ENCODE measurements around the gene ABCG4. TPM values are rescaled to one million over a fixed set of nuclear protein-coding genes. Genes with fewer than 3 reads are reported as not detected.
"Not testable (repeated sequence)": the region's sequence is repeated elsewhere in the genome, so short reads cannot be mapped to it uniquely, and the experiment has no call there.

ABCG4 gene
- total RNA-seq, 1 donor from 2014 or later, result 0.15 TPM

GRCh38 chr11:119193626-119194025 is 44.8 kb downstream of the ABCG4 start:
- H3K36me3 ChIP-seq, result no peaks in the 10 kb centered on the region
- no peak for ATAC-seq
- intact Hi-C loops (cut with DNase I), result no loop called here
- H3K4me3 ChIP-seq, result no peak overlapping the region
- H3K4me1 ChIP-seq, result peaks cover 16% of the 10 kb centered on the region
- peak; percentile 34 for DNase-seq
- no peaks in the 10 kb centered on the region for H3K9me3 ChIP-seq
- H3K27me3 ChIP-seq (ENCODE audit: low read depth), result no peaks in the 10 kb centered on the region
- no peak overlapping the region for H3K27ac ChIP-seq
- no peak for TF ChIP-seq CTCF (IDR thresholded peaks at IDR 0.05)

- no peak overlapping the region for H3K4me3 ChIP-seq
- no peaks in the 10 kb centered on the region for H3K9me3 ChIP-seq
- peaks cover 16% of the 10 kb centered on the region for H3K4me1 ChIP-seq
- H3K27ac ChIP-seq, result no peak overlapping the region
- no peak for ATAC-seq
- no peaks in the 10 kb centered on the region for H3K27me3 ChIP-seq (ENCODE audit: low read depth)
- intact Hi-C loops (cut with DNase I), result no loop called here
- TF ChIP-seq CTCF (IDR thresholded peaks at IDR 0.05), result no peak
- DNase-seq, result peak; percentile 29
- H3K36me3 ChIP-seq, result no peaks in the 10 kb centered on the region
Observed at GRCh38 chr11:119194811-119195440, 46.1 kb downstream of the ABCG4 start.

- H3K9me3 ChIP-seq, result no peaks in the 10 kb centered on the region
- H3K27ac ChIP-seq, result peak overlapping the region; percentile 39
- H3K4me1 ChIP-seq, result peaks cover 16% of the 10 kb centered on the region
- no peaks in the 10 kb centered on the region for H3K36me3 ChIP-seq
- no peak for TF ChIP-seq CTCF (IDR thresholded peaks at IDR 0.05)
- peak; percentile 72 for DNase-seq
- intact Hi-C loops (cut with DNase I), result no loop called here
- no peaks in the 10 kb centered on the region for H3K27me3 ChIP-seq (ENCODE audit: low read depth)
- H3K4me3 ChIP-seq, result no peak overlapping the region
- ATAC-seq, result peak; percentile 91 to 92
Observed at GRCh38 chr11:119195680-119196079, 46.8 kb downstream of the ABCG4 start.

GRCh38 chr11:119196833-119197483 is 48.1 kb downstream of the ABCG4 start:
- no peaks in the 10 kb centered on the region for H3K9me3 ChIP-seq
- H3K4me3 ChIP-seq, result no peak overlapping the region
- peak; percentile 81 for TF ChIP-seq CTCF (IDR thresholded peaks at IDR 0.05)
- ATAC-seq (peak; percentile 93 to 94), DNase-seq (peak; percentile 30)
- intact Hi-C loops (cut with DNase I), result no loop called here
- H3K27me3 ChIP-seq (ENCODE audit: low read depth), result no peaks in the 10 kb centered on the region
- peak overlapping the region; percentile 39 for H3K27ac ChIP-seq
- no peaks in the 10 kb centered on the region for H3K36me3 ChIP-seq
- H3K4me1 ChIP-seq, result peaks cover 11% of the 10 kb centered on the region

GRCh38 chr11:119198925-119199324 is 50.1 kb downstream of the ABCG4 start:
- intact Hi-C loops (cut with DNase I), result no loop called here
- H3K4me3 ChIP-seq, result no peak overlapping the region
- peaks cover 9% of the 10 kb centered on the region for H3K4me1 ChIP-seq
- no peaks in the 10 kb centered on the region for H3K9me3 ChIP-seq
- H3K27me3 ChIP-seq (ENCODE audit: low read depth), result no peaks in the 10 kb centered on the region
- TF ChIP-seq CTCF (IDR thresholded peaks at IDR 0.05), result no peak
- H3K36me3 ChIP-seq, result no peaks in the 10 kb centered on the region
- H3K27ac ChIP-seq, result no peak overlapping the region
- ATAC-seq (no peak), DNase-seq (no peak)

GRCh38 chr11:119201236-119201635 is 52.4 kb downstream of the ABCG4 start:
- intact Hi-C loops (cut with DNase I); DNase-seq; H3K4me3 ChIP-seq; H3K27ac ChIP-seq; H3K9me3 ChIP-seq; ATAC-seq; H3K27me3 ChIP-seq (ENCODE audit: low read depth); H3K36me3 ChIP-seq: not testable (repeated sequence)
- peaks cover 17% of the 10 kb centered on the region for H3K4me1 ChIP-seq

All from lower lobe of right lung (tissue), 2 donors.